Suprapubic skin (tissue), 4 donors: ENCODE results near the gene MDM1.

ENCODE experiments used
- POLR2A ChIP-seq, 2 donors: fragments of 450-650 bp; IDR thresholded peaks; one replicate each; pipeline ENCODE4 v1.6.1; 2017; ENCODE audit warnings: antibody characterized with exemption in 2 of 2, mild to moderate bottlenecking in 2 of 2, moderate library complexity in 2 of 2
- POLR2AphosphoS5 ChIP-seq, 3 donors: sonication (generic); formaldehyde crosslinking; IDR thresholded peaks; one replicate each; pipeline ENCODE4 v1.6.1; 2017; ENCODE audit warnings: antibody characterized with exemption in 3 of 3
- TF ChIP-seq, protein P1 (sequence below), 2 donors: fragments of 200-600 bp in 1 of 2; fragments of 450-650 bp in 1 of 2; sonication (generic) in 1 of 2; IDR thresholded peaks; one replicate each; pipeline ENCODE4 v1.5.1; 2016 to 2019; ENCODE audit warnings: antibody characterized with exemption in 2 of 2, mild to moderate bottlenecking in 1 of 2, moderate library complexity in 1 of 2

DNA sequence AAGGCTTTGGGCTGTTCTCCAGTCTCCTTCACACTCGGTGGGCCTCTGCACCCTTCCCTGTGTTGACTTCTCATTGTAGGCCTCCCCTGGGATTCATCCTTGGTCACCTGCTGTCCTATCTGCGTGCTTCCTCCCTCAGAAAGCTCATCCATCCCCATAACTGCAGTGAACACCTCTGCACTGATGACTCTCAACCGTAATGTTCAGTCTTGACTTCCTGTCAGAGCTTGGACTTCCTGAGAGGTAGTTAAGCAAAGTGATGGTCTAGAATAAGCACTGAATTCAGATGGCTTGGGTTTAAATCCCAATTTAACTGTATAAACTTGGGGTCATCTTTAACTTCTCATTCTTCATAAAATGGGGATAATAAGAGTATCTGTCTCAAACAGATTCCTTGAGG lies 13.6 kb upstream of the MDM1 start:
- TF ChIP-seq, protein P1, sequence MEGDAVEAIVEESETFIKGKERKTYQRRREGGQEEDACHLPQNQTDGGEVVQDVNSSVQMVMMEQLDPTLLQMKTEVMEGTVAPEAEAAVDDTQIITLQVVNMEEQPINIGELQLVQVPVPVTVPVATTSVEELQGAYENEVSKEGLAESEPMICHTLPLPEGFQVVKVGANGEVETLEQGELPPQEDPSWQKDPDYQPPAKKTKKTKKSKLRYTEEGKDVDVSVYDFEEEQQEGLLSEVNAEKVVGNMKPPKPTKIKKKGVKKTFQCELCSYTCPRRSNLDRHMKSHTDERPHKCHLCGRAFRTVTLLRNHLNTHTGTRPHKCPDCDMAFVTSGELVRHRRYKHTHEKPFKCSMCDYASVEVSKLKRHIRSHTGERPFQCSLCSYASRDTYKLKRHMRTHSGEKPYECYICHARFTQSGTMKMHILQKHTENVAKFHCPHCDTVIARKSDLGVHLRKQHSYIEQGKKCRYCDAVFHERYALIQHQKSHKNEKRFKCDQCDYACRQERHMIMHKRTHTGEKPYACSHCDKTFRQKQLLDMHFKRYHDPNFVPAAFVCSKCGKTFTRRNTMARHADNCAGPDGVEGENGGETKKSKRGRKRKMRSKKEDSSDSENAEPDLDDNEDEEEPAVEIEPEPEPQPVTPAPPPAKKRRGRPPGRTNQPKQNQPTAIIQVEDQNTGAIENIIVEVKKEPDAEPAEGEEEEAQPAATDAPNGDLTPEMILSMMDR (IDR thresholded peaks at IDR 0.05), result no peak
- no peak for TF ChIP-seq POLR2A (IDR thresholded peaks at IDR 0.05)
- TF ChIP-seq POLR2AphosphoS5 (IDR thresholded peaks at IDR 0.05), result no peak
